ENCODE data around the gene BOC.

The BOC gene

DNA sequence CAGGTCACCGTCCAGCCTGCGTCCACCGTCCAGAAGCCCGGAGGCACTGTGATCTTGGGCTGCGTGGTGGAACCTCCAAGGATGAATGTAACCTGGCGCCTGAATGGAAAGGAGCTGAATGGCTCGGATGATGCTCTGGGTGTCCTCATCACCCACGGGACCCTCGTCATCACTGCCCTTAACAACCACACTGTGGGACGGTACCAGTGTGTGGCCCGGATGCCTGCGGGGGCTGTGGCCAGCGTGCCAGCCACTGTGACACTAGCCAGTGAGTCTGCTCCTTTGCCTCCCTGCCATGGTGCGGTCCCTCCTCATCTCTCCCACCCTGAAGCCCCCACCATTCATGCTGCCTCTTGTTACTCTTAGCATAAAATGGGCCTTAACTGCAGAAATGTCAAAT is 39.2 kb downstream of the BOC start:
- DNase-seq: peak; percentile 41

- no peak for DNase-seq
These were observed 40.5 kb downstream of the BOC start for GRCh38 chr3:113251817-113252216.

DNA sequence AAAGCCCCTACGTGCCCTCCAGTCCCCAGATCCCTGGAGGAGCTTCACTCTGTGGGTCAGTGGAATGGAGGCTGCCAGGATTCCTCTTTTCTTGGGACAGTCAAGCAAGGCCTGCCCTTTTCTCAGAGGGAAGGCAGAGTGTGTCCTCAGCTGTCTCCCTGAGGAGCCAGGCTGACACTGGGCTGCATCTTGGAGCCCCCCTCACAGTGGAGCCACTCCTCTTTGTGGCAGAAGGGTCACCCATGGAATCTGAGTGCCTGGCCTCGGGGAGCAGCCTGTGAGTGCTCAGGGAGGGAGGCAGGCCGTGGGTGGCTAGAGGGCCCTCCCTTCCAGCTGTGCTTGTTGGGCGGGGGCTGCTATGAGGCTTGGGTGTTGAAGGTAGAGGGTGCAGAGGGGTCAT is 41.2 kb downstream of the BOC start:
- peak; percentile 27 for DNase-seq

DNA sequence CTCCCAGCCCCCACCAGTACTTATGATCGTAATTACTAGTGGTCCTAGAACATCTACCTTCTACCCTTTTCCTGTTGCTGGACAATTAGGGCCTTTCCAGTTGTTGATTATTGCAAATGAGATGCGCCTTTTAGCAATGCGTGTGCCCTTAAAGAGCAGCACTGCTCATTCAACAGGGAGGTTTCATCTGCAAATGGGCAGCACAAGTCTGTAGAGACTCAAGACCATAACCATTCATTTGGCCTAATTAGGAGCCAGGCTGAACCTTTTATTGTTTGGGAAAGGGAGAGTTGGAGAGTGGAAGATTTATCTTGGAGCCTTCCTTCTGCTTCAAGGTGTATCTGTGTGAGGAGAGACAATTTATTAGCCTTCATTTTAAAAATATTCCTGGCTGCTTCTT is 42.3 kb downstream of the BOC start:
- peak; percentile 40 for DNase-seq

DNA sequence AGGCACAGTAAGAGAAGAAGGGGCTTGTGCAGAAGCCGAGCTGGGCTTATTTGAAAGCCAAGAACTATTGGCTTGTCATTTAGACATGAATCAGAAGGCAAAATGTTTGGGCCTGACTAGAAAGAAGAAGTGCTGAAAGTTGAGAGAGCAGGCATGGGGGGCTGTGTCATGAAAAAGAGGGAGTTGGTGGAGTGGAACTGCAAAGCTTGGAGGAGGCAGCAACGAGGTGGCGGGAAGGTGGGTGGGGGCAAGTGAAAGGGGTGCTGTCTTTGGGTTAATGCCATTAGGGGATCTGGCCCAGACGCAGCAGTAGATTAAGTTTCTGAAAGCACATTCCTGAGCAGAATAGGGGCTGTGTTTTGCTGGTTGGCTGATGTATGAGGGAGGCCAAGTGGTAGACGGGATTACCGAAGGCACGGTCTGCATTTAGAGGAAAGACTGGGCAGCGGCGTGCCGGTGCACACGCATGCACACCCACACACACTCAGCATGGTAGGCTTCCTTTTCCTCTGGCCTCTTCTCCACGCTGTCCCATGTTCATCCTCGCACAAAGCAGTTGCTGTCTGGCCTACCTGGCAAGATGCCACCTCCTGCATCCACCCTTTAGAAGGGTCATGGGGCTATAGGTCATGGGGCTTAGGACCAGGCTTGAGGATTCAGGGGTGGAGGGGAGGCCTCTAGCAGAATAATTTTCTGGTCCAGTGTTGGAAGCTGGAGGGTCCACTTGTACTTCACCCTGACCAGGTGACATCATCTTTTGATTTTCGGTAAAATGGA is 43.0 kb downstream of the BOC start:
- peak; percentile 35 for DNase-seq

DNA sequence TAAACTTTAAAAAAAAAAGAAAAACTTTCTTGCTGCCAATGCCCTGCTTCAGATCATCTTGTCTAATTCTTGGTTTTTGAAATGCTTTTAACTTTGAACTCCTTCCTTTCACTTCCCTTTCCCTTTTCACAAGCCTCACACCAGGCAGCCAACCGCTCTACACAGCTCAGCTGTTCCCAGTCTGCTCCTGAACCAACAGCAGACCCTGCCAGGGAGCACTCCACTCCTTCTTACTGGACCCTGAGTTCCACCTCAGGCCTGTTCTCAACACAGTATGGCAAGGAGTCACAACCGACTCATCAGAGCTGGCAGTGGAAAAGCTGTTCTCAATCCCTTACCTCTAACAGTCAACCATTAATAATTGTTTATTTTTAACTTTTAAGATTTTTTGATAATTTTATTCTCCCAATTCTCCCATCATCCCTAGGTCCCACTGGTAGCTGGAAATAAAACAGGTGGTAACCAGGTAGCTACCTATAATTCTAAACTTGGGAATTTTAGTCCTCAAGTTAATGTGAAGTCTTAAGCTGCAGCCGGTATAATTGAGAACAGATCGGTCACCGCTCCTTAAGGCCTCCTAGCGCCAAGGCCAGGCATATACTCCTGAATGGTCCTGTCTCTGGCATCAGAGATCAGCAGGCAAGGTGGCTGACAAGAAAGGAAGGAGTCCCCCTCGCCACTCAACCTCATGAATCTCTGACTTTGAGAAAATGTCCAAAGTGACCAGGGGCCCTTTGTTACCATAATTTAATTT is 43.9 kb downstream of the BOC start:
- DNase-seq: peak; percentile 52

DNA sequence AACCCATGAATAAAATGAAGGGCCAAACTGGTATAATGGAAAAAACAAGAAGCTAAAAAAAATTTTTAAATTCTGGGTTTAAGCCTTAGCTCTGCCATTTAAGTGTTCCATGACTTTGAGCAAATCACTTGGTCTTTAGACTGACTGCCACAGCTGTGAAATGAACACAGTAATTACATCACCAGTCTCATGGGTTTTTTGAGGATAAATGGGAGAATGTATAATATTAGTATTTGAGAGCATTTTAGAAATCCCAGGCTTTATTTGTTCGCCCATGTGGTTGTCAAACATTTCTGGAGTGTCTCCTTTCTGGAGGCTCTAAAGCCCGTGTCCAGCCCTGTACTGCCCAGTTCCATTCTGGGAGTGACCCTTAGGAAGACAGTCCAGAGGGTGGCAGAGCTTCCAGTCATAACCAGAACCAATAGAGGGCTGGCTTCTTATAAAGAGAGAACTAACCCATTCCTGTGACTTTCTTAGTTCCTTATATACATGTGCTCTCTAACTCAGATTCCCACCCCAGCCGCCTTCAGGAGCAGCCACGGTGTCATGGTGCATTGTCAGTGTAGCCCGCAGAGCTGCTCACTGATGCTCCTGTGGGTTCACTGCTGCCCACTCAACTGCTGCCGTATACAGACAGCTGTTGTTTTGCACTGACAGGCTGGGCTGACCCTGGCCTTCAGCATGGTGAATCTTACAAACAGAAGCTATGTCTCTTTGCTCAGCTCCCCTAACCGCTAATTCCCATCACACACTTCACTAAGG is 44.7 kb downstream of the BOC start:
- DNase-seq: peak; percentile 23

- DNase-seq: no peak
These were observed 47.0 kb downstream of the BOC start for GRCh38 chr3:113258361-113258760.

DNA sequence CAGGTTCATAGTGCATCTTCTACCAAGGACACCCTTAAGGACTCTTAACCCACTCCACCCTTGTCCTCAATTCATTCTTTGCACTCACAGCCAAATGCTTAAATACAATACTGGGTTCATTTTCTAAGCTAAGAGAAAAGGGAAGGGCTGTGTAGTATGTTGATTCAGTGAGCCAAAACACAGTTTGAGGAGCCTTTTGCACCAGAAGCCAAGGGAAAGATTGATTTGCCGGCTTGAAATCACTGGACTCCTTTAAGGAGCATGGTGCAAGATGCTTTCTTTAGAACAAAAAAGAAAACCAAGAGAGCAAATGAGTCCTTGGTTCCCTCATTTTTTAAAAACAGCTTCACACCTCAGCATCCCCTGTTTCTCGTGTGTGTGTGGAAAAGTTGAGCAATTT is 47.8 kb downstream of the BOC start:
- DNase-seq: no peak

- DNase-seq: no peak
These were observed 49.8 kb downstream of the BOC start for GRCh38 chr3:113261063-113261625.

DNA sequence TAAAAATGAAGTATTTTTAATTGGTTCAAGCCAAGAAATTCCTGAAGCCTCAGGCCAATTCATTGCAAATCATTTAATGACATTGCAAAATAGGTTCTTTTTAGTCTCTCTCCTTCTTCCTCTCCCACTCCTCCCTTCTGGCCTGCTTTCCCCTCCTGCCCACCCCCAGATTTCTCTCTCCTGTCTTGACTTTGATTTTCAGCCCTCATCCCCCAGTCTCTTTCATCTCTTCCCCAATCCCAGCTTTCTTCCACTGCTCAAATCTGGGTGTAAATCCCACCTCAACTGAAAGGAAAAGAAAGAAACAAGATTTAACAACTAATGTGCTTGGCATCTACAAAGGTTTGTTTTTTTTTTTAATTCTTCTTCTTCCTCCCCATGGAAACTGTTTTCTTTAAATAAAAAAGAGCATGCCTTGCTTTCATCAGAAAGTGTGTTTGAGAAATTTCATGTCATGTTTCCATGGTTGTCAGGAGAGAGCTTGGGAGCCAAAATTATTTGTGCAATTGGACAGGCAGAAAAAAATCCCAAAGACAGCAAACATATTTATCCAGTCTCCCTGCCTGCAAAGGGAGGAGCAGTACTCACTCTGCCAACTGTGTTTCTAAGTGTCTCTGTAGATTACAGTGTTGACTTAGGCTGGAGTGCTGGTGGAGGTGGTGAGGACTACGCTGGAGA is 50.4 kb downstream of the BOC start:
- no peak for DNase-seq

DNA sequence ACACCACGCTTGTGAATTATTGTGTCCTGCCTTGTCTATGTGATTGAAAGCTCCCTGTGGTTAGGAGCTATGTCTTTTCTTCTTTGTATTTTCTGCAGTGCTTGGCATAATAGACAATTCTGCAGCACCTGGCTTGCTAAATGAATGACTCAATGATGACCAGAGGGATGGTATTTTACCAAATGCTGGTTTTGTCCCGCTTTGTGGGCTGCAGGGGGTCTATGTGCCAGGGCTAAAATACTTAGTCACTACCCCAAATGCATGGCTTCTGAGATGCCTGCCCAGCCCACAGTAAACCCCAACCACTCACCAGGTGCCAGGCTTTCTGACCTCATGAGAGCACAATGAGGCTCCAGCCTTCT is 50.9 kb downstream of the BOC start:
- no peak for DNase-seq

DNA sequence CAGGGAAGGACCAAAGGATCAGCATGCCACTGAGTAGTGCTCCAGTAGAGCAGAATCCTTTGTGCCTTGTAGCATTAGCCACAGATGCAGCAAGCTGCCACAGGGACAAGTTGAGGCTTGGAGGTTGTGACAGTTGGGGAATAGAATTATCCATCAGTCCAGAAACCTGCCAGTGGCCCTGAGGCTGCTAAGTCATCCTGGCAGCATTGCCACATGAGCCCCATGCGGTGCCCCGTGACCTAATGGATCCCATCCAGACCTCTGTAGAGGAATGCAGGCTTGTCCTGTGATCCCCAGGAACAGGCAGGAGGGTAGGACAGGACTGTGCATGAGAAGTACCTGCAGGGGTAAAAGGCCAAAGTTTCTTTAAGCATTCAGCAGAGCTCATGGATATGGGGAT is 51.7 kb downstream of the BOC start:
- DNase-seq: no peak

DNA sequence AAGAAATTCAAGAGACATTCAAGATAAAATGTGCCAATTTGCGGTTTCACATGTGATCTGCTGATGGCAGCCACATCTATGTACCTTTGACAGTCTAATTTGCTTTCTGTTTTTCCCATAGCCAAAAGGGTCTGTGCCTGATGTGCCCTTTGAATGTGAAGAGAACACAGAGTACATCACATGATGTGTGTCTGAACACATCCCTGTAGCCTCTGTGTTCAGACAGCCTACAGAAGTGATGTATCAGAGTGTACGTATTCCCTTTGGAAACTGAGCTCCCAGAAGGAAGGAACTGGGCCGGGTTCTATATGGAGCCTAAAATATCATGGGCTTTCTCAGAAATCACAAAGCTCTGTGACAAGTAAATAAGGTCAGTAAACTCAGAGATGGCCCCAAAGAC is 52.4 kb downstream of the BOC start:
- DNase-seq: no peak

DNA sequence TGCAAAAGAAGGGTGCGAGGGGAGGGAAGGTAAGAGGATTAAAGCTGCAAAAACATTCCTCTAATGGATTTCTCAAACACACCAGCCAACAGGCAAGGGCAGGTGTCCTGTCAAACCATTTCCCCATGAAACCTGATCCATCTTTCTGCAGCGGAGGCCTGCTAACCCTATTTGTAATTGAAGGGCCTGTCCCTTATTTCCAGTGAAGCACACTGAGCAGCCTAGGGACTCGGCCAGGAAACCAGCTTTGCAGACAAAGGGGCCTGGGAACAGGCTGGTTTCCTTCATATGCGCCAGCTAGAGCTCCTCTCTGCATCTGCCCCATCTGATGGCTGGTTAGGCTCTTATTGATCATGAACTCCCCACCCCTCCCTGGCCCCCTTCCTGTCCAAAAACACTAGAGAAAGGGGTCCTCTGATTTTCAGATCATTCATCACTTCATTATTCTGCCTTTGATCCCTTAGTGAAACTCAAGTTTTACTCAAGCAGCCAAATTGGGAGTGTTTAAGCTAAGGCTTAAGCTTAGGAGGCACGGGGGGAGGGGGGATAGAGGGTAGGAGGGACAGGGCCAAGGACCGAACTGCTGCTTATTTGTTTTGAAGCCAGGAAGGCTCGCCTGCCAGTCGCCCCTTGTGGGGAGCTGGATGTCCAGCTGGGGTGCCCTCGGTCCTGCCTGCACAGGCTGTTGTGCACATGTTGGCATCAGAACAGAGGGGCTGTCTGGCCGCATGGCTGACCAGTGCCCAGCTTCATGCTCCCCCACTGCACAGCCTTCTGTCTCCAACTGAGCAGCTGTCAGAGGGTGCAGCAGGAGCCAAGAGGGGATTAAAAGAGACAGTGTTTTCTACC is 53.1 kb downstream of the BOC start:
- DNase-seq: peak; percentile 68

GRCh38 chr3:113265231-113265630 is 53.9 kb downstream of the BOC start:
- DNase-seq: no peak

GRCh38 chr3:113266738-113267137 is 55.4 kb downstream of the BOC start:
- DNase-seq: no peak

GRCh38 chr3:113268311-113268710 is 57.0 kb downstream of the BOC start:
- no peak for DNase-seq

GRCh38 chr3:113268942-113269341 is 57.6 kb downstream of the BOC start:
- DNase-seq: no peak

GRCh38 chr3:113269661-113270060 is 58.3 kb downstream of the BOC start:
- DNase-seq: no peak

- no peak for DNase-seq
These were observed 58.7 kb downstream of the BOC start for GRCh38 chr3:113270068-113270467.

DNA sequence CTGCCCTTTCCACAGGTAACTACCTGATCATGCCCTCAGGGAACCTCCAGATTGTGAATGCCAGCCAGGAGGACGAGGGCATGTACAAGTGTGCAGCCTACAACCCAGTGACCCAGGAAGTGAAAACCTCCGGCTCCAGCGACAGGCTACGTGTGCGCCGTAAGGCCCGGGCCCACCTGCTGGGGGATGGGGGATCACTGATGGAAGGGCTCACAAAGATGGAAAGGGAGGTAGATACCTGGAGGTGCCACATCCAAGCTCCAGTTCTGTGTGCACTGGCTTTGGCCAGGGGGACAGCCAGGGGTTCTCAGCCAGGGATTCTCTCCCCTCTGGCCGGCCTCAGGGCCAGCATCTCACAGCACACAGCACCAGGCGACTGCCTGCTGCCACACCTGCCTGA is 59.4 kb downstream of the BOC start:
- no peak for DNase-seq

All from islet precursor cell (in vitro differentiated cells).